ENCODE results near the gene TMEM141. TPM values are rescaled to one million over a fixed set of nuclear protein-coding genes. Genes with fewer than 3 reads are reported as not detected.

The TMEM141 gene
- total RNA-seq (10 to 100 TPM; 49.7 to 51.6 TPM), polyA plus RNA-seq (10 to 100 TPM; 34.2 to 40.5 (median 37.3) TPM), total RNA-seq (6.8 to 8.4 (median 8.0) reads per million in 6 experiments)

GRCh38 chr9:136790640-136791515, at the start of gene TMEM141:
Gene TMEM141, plus strand, starts transcription at chr9:136791344. Its CDS starts 27 bp downstream, at chr9:136791371.
- Mint-ChIP-seq H3K4me1 (peaks cover 4 to 36% (median 32%) of the 10 kb centered on the region in 4 donors), H3K27me3 (peaks cover 0 to 5% (median 0%) of the 10 kb centered on the region in 5 donors), H3K27ac (peak within 1 kb of the TSS; percentile 70 to 98 (median 96)), H3K4me3 (peak within 1 kb of the TSS; percentile 83 to 92 (median 86)), H3K36me3 (peaks cover 0 to 9% (median 3%) of the 10 kb centered on the region in 3 donors), H3K9me3 (no peaks in the 10 kb centered on the region)
- POLR2A ChIA-PET, result interaction anchor here (0.5 to 4.9 kb wide), 13 partner anchors 9 to 450 kb away, joined by 3 to 44 read pairs (median 5); partner anchors contain the start of genes CLIC3, FBXW5, MAN1B1 and PAXX
- ATAC-seq (peak; percentile 87), DNase-seq (peak; percentile 97 to 100 (median 100))

- peak in 3 of 10 donors; percentile 26 to 39 (median 35) for DNase-seq
- POLR2A ChIA-PET, result interaction anchor here (3.3 kb wide), 1 partner anchor 14 kb away, joined by 38 read pairs; no protein-coding TSS in a partner anchor
Observed at GRCh38 chr9:136741883-136742571, 49.1 kb upstream of the TMEM141 start.

GRCh38 chr9:136742591-136743391, 48.4 kb upstream of the TMEM141 start, which contains the start of gene LCN10:
Gene LCN10, minus strand, starts transcription at chr9:136742940. Its CDS starts 37 bp downstream, at chr9:136742903.
- no peak for DNase-seq
- peaks cover 0 to 6% (median 0%) of the 10 kb centered on the region in 3 donors for H3K36me3 Mint-ChIP-seq
- POLR2A ChIA-PET, result interaction anchor here (3.3 kb wide), 1 partner anchor 15 kb away, joined by 38 read pairs; no protein-coding TSS in a partner anchor
- H3K27ac Mint-ChIP-seq, result peak within 1 kb of the TSS in 5 of 10 donors; percentile 49 to 84 (median 74)
- H3K4me1 Mint-ChIP-seq, result peaks cover 2 to 14% (median 9%) of the 10 kb centered on the region in 4 donors
- H3K9me3 Mint-ChIP-seq, result no peaks in the 10 kb centered on the region
- H3K27me3 Mint-ChIP-seq, result no peaks in the 10 kb centered on the region
- ATAC-seq, result no peak
- peak within 1 kb of the TSS; percentile 62 to 88 (median 78) for H3K4me3 Mint-ChIP-seq

More at GRCh38 chr9:136741883-136742571, 49.1 kb upstream of the TMEM141 start:
- Mint-ChIP-seq H3K4me1 (peaks cover 2 to 14% (median 9%) of the 10 kb centered on the region in 4 donors), H3K9me3 (no peaks in the 10 kb centered on the region), H3K27me3 (no peaks in the 10 kb centered on the region), H3K27ac (peak overlapping the region in 6 of 10 donors; percentile 49 to 84 (median 71)), H3K36me3 (peaks cover 0 to 6% (median 0%) of the 10 kb centered on the region in 3 donors), H3K4me3 (peak overlapping the region; percentile 62 to 88 (median 78))
- peak; percentile 75 to 81 for ATAC-seq

- Mint-ChIP-seq H3K36me3 (peaks cover 0 to 6% (median 0%) of the 10 kb centered on the region in 3 donors), H3K4me1 (peaks cover 2 to 14% (median 11%) of the 10 kb centered on the region in 4 donors), H3K9me3 (no peaks in the 10 kb centered on the region), H3K4me3 (peak overlapping the region in 2 of 10 donors; percentile 38 to 48), H3K27me3 (peaks cover 0 to 5% (median 0%) of the 10 kb centered on the region in 5 donors), H3K27ac (no peak overlapping the region)
- no peak for ATAC-seq
- DNase-seq, result no peak
- POLR2A ChIA-PET, result interaction anchor here (0.5 kb wide), 1 partner anchor 15 kb away, joined by 3 read pairs; no protein-coding TSS in a partner anchor
Observed at GRCh38 chr9:136743639-136744211, 47.4 kb upstream of the TMEM141 start.

- POLR2A ChIA-PET, result interaction anchor here (0.6 to 1.0 kb wide), 2 partner anchors 16 to 143 kb away, joined by 5 read pairs; no protein-coding TSS in a partner anchor
- Mint-ChIP-seq H3K27ac (no peak overlapping the region), H3K36me3 (no peaks in the 10 kb centered on the region), H3K9me3 (no peaks in the 10 kb centered on the region), H3K27me3 (peaks cover 0 to 6% (median 0%) of the 10 kb centered on the region in 5 donors), H3K4me3 (no peak overlapping the region), H3K4me1 (peaks cover 2 to 19% (median 10%) of the 10 kb centered on the region in 4 donors)
- no peak for DNase-seq
- ATAC-seq, result no peak
Observed at GRCh38 chr9:136744773-136745172, 46.4 kb upstream of the TMEM141 start.

GRCh38 chr9:136745389-136746154, 45.6 kb upstream of the TMEM141 start:
- Mint-ChIP-seq H3K9me3 (peaks cover 0 to 5% (median 0%) of the 10 kb centered on the region in 9 donors), H3K4me1 (peaks cover 2 to 18% (median 9%) of the 10 kb centered on the region in 4 donors), H3K36me3 (no peaks in the 10 kb centered on the region), H3K4me3 (no peak overlapping the region), H3K27ac (no peak overlapping the region), H3K27me3 (peaks cover 0 to 6% (median 0%) of the 10 kb centered on the region in 5 donors)
- no peak for DNase-seq
- ATAC-seq, result no peak
- POLR2A ChIA-PET, result interaction anchor here (1.0 kb wide), 1 partner anchor 17 kb away, joined by 5 read pairs; no protein-coding TSS in a partner anchor

- Mint-ChIP-seq H3K27ac (no peak overlapping the region), H3K4me3 (no peak overlapping the region), H3K27me3 (peaks cover 0 to 6% (median 0%) of the 10 kb centered on the region in 5 donors), H3K4me1 (peaks cover 2 to 16% (median 8%) of the 10 kb centered on the region in 4 donors), H3K36me3 (no peaks in the 10 kb centered on the region), H3K9me3 (peaks cover 0 to 9% (median 0%) of the 10 kb centered on the region in 9 donors)
- DNase-seq (no peak), ATAC-seq (no peak)
- POLR2A ChIA-PET, result no interaction called here
Observed at GRCh38 chr9:136746155-136746490, 45.0 kb upstream of the TMEM141 start.

- no peak for DNase-seq
- POLR2A ChIA-PET, result no interaction called here
- Mint-ChIP-seq H3K4me1 (peaks cover 0 to 15% (median 5%) of the 10 kb centered on the region in 4 donors), H3K27ac (no peak overlapping the region), H3K9me3 (peaks cover 0 to 14% (median 3%) of the 10 kb centered on the region in 9 donors), H3K27me3 (peaks cover 0 to 6% (median 0%) of the 10 kb centered on the region in 5 donors), H3K36me3 (peaks cover 0 to 3% (median 0%) of the 10 kb centered on the region in 3 donors), H3K4me3 (no peak overlapping the region)
- no peak for ATAC-seq
Observed at GRCh38 chr9:136746621-136747020, 44.5 kb upstream of the TMEM141 start.

- peaks cover 0 to 10% (median 3%) of the 10 kb centered on the region in 3 donors for H3K36me3 Mint-ChIP-seq
- ATAC-seq (no peak), DNase-seq (no peak)
- H3K4me3 Mint-ChIP-seq, result no peak overlapping the region
- peaks cover 0 to 8% (median 0%) of the 10 kb centered on the region in 5 donors for H3K27me3 Mint-ChIP-seq
- POLR2A ChIA-PET, result no interaction called here
- H3K9me3 Mint-ChIP-seq, result peaks cover 0 to 22% (median 11%) of the 10 kb centered on the region in 9 donors
- H3K4me1 Mint-ChIP-seq, result peaks cover 0 to 13% (median under 1%) of the 10 kb centered on the region in 4 donors
- H3K27ac Mint-ChIP-seq, result peak overlapping the region in 2 of 10 donors; percentile 33 to 49
Observed at GRCh38 chr9:136747161-136748060, 43.7 kb upstream of the TMEM141 start.

GRCh38 chr9:136748201-136748600, 42.9 kb upstream of the TMEM141 start, which contains the start of gene LCN6:
Gene LCN6, minus strand, starts transcription at chr9:136748525. Its CDS starts 42 bp downstream, at chr9:136748483.
- H3K9me3 Mint-ChIP-seq, result peaks cover 2 to 27% (median 18%) of the 10 kb centered on the region in 9 donors
- peaks cover 0 to 9% (median 0%) of the 10 kb centered on the region in 5 donors for H3K27me3 Mint-ChIP-seq
- H3K36me3 Mint-ChIP-seq, result peaks cover 0 to 15% (median 7%) of the 10 kb centered on the region in 3 donors
- peak within 1 kb of the TSS in 2 of 10 donors; percentile 31 to 49 for H3K27ac Mint-ChIP-seq
- peaks cover 0 to 13% (median 0%) of the 10 kb centered on the region in 4 donors for H3K4me1 Mint-ChIP-seq
- POLR2A ChIA-PET, result interaction anchor here (0.6 to 1.7 kb wide), 2 partner anchors 18 to 21 kb away, joined by 4 to 5 read pairs; no protein-coding TSS in a partner anchor
- DNase-seq, result no peak
- no peak for ATAC-seq
- H3K4me3 Mint-ChIP-seq, result no peak within 1 kb of the TSS

All from naive thymus-derived CD8-positive, alpha-beta T cell (primary cell).